ENCODE results near the gene GBE1. TPM values are rescaled to one million over a fixed set of nuclear protein-coding genes. Genes with fewer than 3 reads are reported as not detected.

GBE1 gene
- total and polyA plus RNA-seq, 9 of the 15 experiments (the other 6 are each of a cell fraction or from before 2014, with no cell fraction given), result 7.9 to 25.6 (median 13.1) TPM

DNA sequence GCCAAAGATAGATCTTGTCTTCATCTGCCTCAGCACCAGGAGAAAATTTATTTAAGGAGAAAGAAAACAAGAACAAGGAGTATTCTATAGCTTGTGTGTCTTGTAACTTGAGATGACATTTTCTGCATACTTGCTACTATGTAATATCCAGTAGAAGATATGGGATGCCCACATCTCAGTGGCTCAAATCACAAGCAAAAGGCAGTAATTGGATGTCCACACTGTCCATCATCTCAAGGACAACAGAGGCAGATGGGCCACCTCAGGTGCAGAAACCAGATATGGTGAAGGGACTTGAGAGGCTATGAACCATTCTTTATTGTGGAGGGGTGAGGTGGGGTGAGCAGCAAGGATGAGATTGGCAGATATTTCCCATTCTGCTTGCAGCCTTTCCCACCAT is 309.0 kb downstream of the GBE1 start:
- H3K27me3 ChIP-seq (ENCODE audit: control insufficient read depth in 2 of 2, insufficient read depth in 2 of 2, low read length in 2 of 2), result no peaks in the 10 kb centered on the region
- CTCF ChIA-PET (ENCODE audit: low intra/inter-chr PET ratio), result no interaction called here
- H3K36me3 ChIP-seq (ENCODE audit: control insufficient read depth, insufficient read depth, low read length), result no peaks in the 10 kb centered on the region
- H3K4me3 ChIP-seq, result no peak overlapping the region
- H3K9me3 ChIP-seq (replicated peaks; ENCODE audit: control insufficient read depth, insufficient read depth, low read depth, low read length), result no peaks in the 10 kb centered on the region
- TF ChIP-seq KDM2B (CRISPR knock-in tag; IDR thresholded peaks at IDR 0.05) (no peak), SRSF1 (IDR thresholded peaks at IDR 0.05; ENCODE audit: low read depth, low read length) (no peak)
- TF ChIP-seq, protein P1, sequence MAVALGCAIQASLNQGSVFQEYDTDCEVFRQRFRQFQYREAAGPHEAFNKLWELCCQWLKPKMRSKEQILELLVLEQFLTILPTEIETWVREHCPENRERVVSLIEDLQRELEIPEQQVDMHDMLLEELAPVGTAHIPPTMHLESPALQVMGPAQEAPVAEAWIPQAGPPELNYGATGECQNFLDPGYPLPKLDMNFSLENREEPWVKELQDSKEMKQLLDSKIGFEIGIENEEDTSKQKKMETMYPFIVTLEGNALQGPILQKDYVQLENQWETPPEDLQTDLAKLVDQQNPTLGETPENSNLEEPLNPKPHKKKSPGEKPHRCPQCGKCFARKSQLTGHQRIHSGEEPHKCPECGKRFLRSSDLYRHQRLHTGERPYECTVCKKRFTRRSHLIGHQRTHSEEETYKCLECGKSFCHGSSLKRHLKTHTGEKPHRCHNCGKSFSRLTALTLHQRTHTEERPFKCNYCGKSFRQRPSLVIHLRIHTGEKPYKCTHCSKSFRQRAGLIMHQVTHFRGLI (CRISPR knock-in tag; IDR thresholded peaks at IDR 0.05), result no peak
- no peaks in the 10 kb centered on the region for H3K9me1 ChIP-seq (ENCODE audit: control insufficient read depth, insufficient read depth, low read length)
- in situ Hi-C loops (cut with MboI), result no loop called here
- H4K20me1 ChIP-seq (replicated peaks; ENCODE audit: control insufficient read depth, insufficient read depth, low read length), result no peaks in the 10 kb centered on the region
- no peak for DNase-seq (ENCODE audit: extremely low read depth in 1 of 4, low spot score in 3 of 4)
- POLR2A ChIA-PET, result no interaction called here
- H3K79me2 ChIP-seq (ENCODE audit: control insufficient read depth, insufficient read depth, low read length), result no peaks in the 10 kb centered on the region
- intact Hi-C loops (cut with micrococcal nuclease), result no loop called here
- no peak overlapping the region for H2AFZ ChIP-seq (ENCODE audit: low read depth, low read length)
- no peak overlapping the region for H3K9ac ChIP-seq (ENCODE audit: insufficient read depth in 1 of 2, low read depth in 2 of 2, low read length in 2 of 2)
- H3K27ac ChIP-seq (ENCODE audit: extremely low read depth, low read depth, low read length), result no peak overlapping the region
- no peaks in the 10 kb centered on the region for H3K4me1 ChIP-seq (replicated peaks in 1 of 2; ENCODE audit: control insufficient read depth in 2 of 2, insufficient read depth in 2 of 2, low read length in 2 of 2)
- no peak overlapping the region for H3K4me2 ChIP-seq (ENCODE audit: insufficient read depth, low read length)
- FAIRE-seq, result no peak
- BruUV-seq (replicated peaks), result no TSS peak
- no peak for ATAC-seq

DNA sequence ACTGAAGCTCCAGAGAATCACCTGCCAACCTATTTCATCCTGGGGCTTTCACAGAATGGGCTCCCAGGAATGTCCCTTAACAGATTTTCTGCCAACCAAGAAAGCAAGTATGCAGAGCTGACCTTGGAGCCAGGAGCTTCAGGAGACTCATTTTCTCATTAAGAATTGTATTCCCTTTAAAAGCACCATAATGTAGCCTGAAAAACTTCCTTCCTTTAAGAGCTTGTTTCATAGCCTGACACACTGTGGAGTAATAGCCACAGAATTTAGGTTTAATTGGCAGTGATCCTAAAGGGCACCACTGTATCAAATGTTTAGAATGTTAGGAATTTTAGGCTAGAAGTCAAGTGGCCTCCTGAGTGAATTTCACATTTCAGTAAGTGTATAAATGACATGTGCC is 309.8 kb downstream of the GBE1 start:
- TF ChIP-seq, protein P2, sequence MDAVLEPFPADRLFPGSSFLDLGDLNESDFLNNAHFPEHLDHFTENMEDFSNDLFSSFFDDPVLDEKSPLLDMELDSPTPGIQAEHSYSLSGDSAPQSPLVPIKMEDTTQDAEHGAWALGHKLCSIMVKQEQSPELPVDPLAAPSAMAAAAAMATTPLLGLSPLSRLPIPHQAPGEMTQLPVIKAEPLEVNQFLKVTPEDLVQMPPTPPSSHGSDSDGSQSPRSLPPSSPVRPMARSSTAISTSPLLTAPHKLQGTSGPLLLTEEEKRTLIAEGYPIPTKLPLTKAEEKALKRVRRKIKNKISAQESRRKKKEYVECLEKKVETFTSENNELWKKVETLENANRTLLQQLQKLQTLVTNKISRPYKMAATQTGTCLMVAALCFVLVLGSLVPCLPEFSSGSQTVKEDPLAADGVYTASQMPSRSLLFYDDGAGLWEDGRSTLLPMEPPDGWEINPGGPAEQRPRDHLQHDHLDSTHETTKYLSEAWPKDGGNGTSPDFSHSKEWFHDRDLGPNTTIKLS (IDR thresholded peaks at IDR 0.05; ENCODE audit: borderline replicate concordance, low read depth), result no peak
- no peak for TF ChIP-seq ETV1 (tag; conservative IDR thresholded peaks at IDR 0.05; ENCODE audit: low read depth)
- TF ChIP-seq RNF2 (IDR thresholded peaks at IDR 0.05), result no peak
- TF ChIP-seq, protein P3, sequence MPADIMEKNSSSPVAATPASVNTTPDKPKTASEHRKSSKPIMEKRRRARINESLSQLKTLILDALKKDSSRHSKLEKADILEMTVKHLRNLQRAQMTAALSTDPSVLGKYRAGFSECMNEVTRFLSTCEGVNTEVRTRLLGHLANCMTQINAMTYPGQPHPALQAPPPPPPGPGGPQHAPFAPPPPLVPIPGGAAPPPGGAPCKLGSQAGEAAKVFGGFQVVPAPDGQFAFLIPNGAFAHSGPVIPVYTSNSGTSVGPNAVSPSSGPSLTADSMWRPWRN (IDR thresholded peaks at IDR 0.05; ENCODE audit: low read depth), result no peak
- no peak for TF ChIP-seq CCAR2 (IDR thresholded peaks at IDR 0.05; ENCODE audit: low read depth, low read length)
- TF ChIP-seq CREM (IDR thresholded peaks at IDR 0.05; ENCODE audit: low read depth), result no peak
- H3K4me2 ChIP-seq (ENCODE audit: insufficient read depth, low read length), result no peak overlapping the region
- FAIRE-seq (no peak), ATAC-seq (no peak), DNase-seq (ENCODE audit: extremely low read depth in 1 of 4, low spot score in 3 of 4) (no peak)
- CTCF ChIA-PET (ENCODE audit: low intra/inter-chr PET ratio), result no interaction called here
- no peak overlapping the region for H2AFZ ChIP-seq (ENCODE audit: low read depth, low read length)
- in situ Hi-C loops (cut with MboI), result no loop called here
- H3K4me3 ChIP-seq, result no peak overlapping the region
- no peaks in the 10 kb centered on the region for H3K4me1 ChIP-seq (replicated peaks in 1 of 2; ENCODE audit: control insufficient read depth in 2 of 2, insufficient read depth in 2 of 2, low read length in 2 of 2)
- no peaks in the 10 kb centered on the region for H3K36me3 ChIP-seq (ENCODE audit: control insufficient read depth, insufficient read depth, low read length)
- POLR2A ChIA-PET, result no interaction called here
- no peaks in the 10 kb centered on the region for H3K9me3 ChIP-seq (replicated peaks; ENCODE audit: control insufficient read depth, insufficient read depth, low read depth, low read length)
- no peaks in the 10 kb centered on the region for H4K20me1 ChIP-seq (replicated peaks; ENCODE audit: control insufficient read depth, insufficient read depth, low read length)
- intact Hi-C loops (cut with micrococcal nuclease), result no loop called here
- H3K27me3 ChIP-seq (ENCODE audit: control insufficient read depth in 2 of 2, insufficient read depth in 2 of 2, low read length in 2 of 2), result no peaks in the 10 kb centered on the region
- no peaks in the 10 kb centered on the region for H3K9me1 ChIP-seq (ENCODE audit: control insufficient read depth, insufficient read depth, low read length)
- H3K27ac ChIP-seq (ENCODE audit: extremely low read depth, low read depth, low read length), result no peak overlapping the region
- BruUV-seq (replicated peaks), result no TSS peak
- H3K79me2 ChIP-seq (ENCODE audit: control insufficient read depth, insufficient read depth, low read length), result no peaks in the 10 kb centered on the region
- H3K9ac ChIP-seq (ENCODE audit: insufficient read depth in 1 of 2, low read depth in 2 of 2, low read length in 2 of 2), result no peak overlapping the region
